ENCODE measurements around the gene LRRC75A.

LRRC75A gene

GRCh38 chr17:16486373-16487250 is 5.4 kb downstream of the LRRC75A start:
- no peak for TF ChIP-seq CTCF (IDR thresholded peaks at IDR 0.05; ENCODE audit: low read depth, low read length)
- peak; percentile 8 for DNase-seq (ENCODE audit: extremely low read depth, low read depth)

- no peak for DNase-seq (ENCODE audit: extremely low read depth, low read depth)
- no peak for TF ChIP-seq CTCF (IDR thresholded peaks at IDR 0.05; ENCODE audit: low read depth, low read length)
Observed at GRCh38 chr17:16484445-16485175, 7.4 kb downstream of the LRRC75A start.

GRCh38 chr17:16483021-16483645 is 8.9 kb downstream of the LRRC75A start:
- no peak for TF ChIP-seq CTCF (IDR thresholded peaks at IDR 0.05; ENCODE audit: low read depth, low read length)
- no peak for DNase-seq (ENCODE audit: extremely low read depth, low read depth)

- DNase-seq (ENCODE audit: extremely low read depth, low read depth) = no peak
- TF ChIP-seq CTCF (IDR thresholded peaks at IDR 0.05; ENCODE audit: low read depth, low read length) = no peak
Observed at GRCh38 chr17:16482253-16482652, 9.7 kb downstream of the LRRC75A start.

GRCh38 chr17:16480995-16481394 is 11.0 kb downstream of the LRRC75A start:
- DNase-seq (ENCODE audit: extremely low read depth, low read depth) = no peak
- no peak for TF ChIP-seq CTCF (IDR thresholded peaks at IDR 0.05; ENCODE audit: low read depth, low read length)

GRCh38 chr17:16479264-16479663 is 12.7 kb downstream of the LRRC75A start:
- no peak for DNase-seq (ENCODE audit: extremely low read depth, low read depth)
- TF ChIP-seq CTCF (IDR thresholded peaks at IDR 0.05; ENCODE audit: low read depth, low read length) = no peak

- DNase-seq (ENCODE audit: extremely low read depth, low read depth) = no peak
- no peak for TF ChIP-seq CTCF (IDR thresholded peaks at IDR 0.05; ENCODE audit: low read depth, low read length)
Observed at GRCh38 chr17:16478649-16479048, 13.3 kb downstream of the LRRC75A start.

Measured in AG09319 (cell line).